ENCODE data around the gene NFIB.

GRCh38 chr9:14298601-14299022 is 15.3 kb downstream of the NFIB start:
- TF ChIP-seq CTCF (conservative IDR thresholded peaks at IDR 0.05; ENCODE audit: low read depth, low read length): no peak
- TF ChIP-seq EZH2phosphoT487 (IDR thresholded peaks at IDR 0.05; ENCODE audit: borderline replicate concordance, low read length): no peak
- TF ChIP-seq EZH2 (IDR thresholded peaks at IDR 0.05; ENCODE audit: low read length, unreplicated experiment): no peak

Measured in PC-3 (cell line).